Neuronal stem cell (in vitro differentiated cells): ENCODE data around the gene MBD2.
"Not testable (repeated sequence)": the region's sequence is repeated elsewhere in the genome, so short reads cannot be mapped to it uniquely, and the experiment has no call there.

ENCODE experiments used
- DNase-seq: peaks from one replicate; pipeline ENCODE4 v3.0.0-alpha.2; 2013; ENCODE audit warnings: low spot score
- H2AFZ ChIP-seq: one replicate; pipeline ENCODE4 v1.6.1; 2013; ENCODE audit warnings: mild to moderate bottlenecking, low read length, inconsistent platforms
- H2AK5ac ChIP-seq: 2 replicates; pipeline ENCODE4 v1.6.1; 2013; ENCODE audit warnings: low read depth, mild to moderate bottlenecking, inconsistent platforms, low read length, moderate library complexity, mixed read lengths
- H2BK120ac ChIP-seq: 2 replicates; pipeline ENCODE4 v1.6.1; 2013; ENCODE audit warnings: low read depth, mild to moderate bottlenecking, inconsistent platforms, low read length, moderate library complexity, mixed read lengths
- H2BK12ac ChIP-seq: one replicate; pipeline ENCODE4 v1.6.1; 2013; ENCODE audit warnings: low read length, inconsistent platforms
- H2BK15ac ChIP-seq: 2 replicates; pipeline ENCODE4 v1.6.1; 2013; ENCODE audit warnings: mild to moderate bottlenecking, low read length, inconsistent platforms, mixed read lengths
- H2BK5ac ChIP-seq: one replicate; pipeline ENCODE4 v1.6.1; 2013; ENCODE audit warnings: inconsistent platforms, mild to moderate bottlenecking, low read length, moderate library complexity
- H3K14ac ChIP-seq: one replicate; pipeline ENCODE4 v1.6.1; 2013; ENCODE audit warnings: low read length, inconsistent platforms
- H3K18ac ChIP-seq: 2 replicates; pipeline ENCODE4 v1.6.1; 2013; ENCODE audit warnings: low read length, inconsistent platforms
- H3K23ac ChIP-seq: 2 replicates; pipeline ENCODE4 v1.6.1; 2013; ENCODE audit warnings: low read depth, mild to moderate bottlenecking, mixed read lengths, low read length, inconsistent platforms; ENCODE audit not compliant: poor library complexity
- H3K27ac ChIP-seq: replicated peaks from 3 replicates; pipeline ENCODE4 v1.5.1; 2013; ENCODE audit warnings: low read length, inconsistent platforms
- H3K27me3 ChIP-seq, 3 experiments: 2 replicates each; pipeline ENCODE4 v1.6.1; 2013; ENCODE audit warnings: low read length in 3 of 3, mild to moderate bottlenecking in 2 of 3, inconsistent platforms in 1 of 3, low read depth in 1 of 3, mixed read lengths in 1 of 3, moderate library complexity in 1 of 3; ENCODE audit not compliant: control insufficient read depth in 3 of 3, insufficient read depth in 3 of 3
- H3K36me3 ChIP-seq, 2 donors: replicated peaks in 1 of 2; 2 replicates each; pipeline ENCODE4 v1.6.1; 2013; ENCODE audit warnings: low read length in 2 of 2; ENCODE audit not compliant: control insufficient read depth in 2 of 2, insufficient read depth in 2 of 2
- H3K4ac ChIP-seq: 2 replicates; pipeline ENCODE4 v1.6.1; 2013; ENCODE audit warnings: inconsistent platforms, mild to moderate bottlenecking, low read length, moderate library complexity
- H3K4me1 ChIP-seq, 2 donors: 1 replicate in 1 of 2; 2 replicates in 1 of 2; pipeline ENCODE4 v1.6.1; 2013; ENCODE audit warnings: low read length in 2 of 2, low read depth in 1 of 2; ENCODE audit not compliant: control insufficient read depth in 2 of 2, insufficient read depth in 1 of 2
- H3K4me2 ChIP-seq: one replicate; pipeline ENCODE4 v1.6.1; 2013; ENCODE audit warnings: mild to moderate bottlenecking, low read length, inconsistent platforms; ENCODE audit not compliant: insufficient read depth, poor library complexity, severe bottlenecking
- H3K4me3 ChIP-seq, 2 donors: 2 replicates each; pipeline ENCODE4 v1.5.1; 2013; ENCODE audit warnings: low read length in 2 of 2, mild to moderate bottlenecking in 2 of 2, inconsistent platforms in 1 of 2, moderate library complexity in 1 of 2
- H3K79me1 ChIP-seq: one replicate; pipeline ENCODE4 v1.6.1; 2013; ENCODE audit warnings: low read depth, mild to moderate bottlenecking, inconsistent platforms, low read length, moderate library complexity
- H3K9ac ChIP-seq: one replicate; pipeline ENCODE4 v1.6.1; 2013; ENCODE audit warnings: mild to moderate bottlenecking, low read depth, low read length, inconsistent platforms; ENCODE audit not compliant: poor library complexity
- H3K9me3 ChIP-seq, 2 donors: replicated peaks in 1 of 2; 2 replicates each; pipeline versions ENCODE3 to v1.6.1; 2013; ENCODE audit warnings: low read length in 2 of 2, mild to moderate bottlenecking in 2 of 2, inconsistent platforms in 1 of 2, low read depth in 1 of 2, mixed read lengths in 1 of 2, moderate library complexity in 1 of 2; ENCODE audit not compliant: control insufficient read depth in 2 of 2, insufficient read depth in 1 of 2
- H4K8ac ChIP-seq: one replicate; pipeline ENCODE4 v1.6.1; 2013; ENCODE audit warnings: low read depth, mild to moderate bottlenecking, inconsistent platforms, low read length, moderate library complexity
- H4K91ac ChIP-seq: one replicate; pipeline ENCODE4 v1.6.1; 2013; ENCODE audit warnings: low read length, low read depth, mild to moderate bottlenecking, inconsistent platforms; ENCODE audit not compliant: poor library complexity
- WGBS, 2 donors: extraction: QIAGEN DNeasy Blood & Tissue Kit; methylation state at CpG; one replicate each; pipeline ENCODE4 v1.1.7; 2013; ENCODE audit warnings: missing lambda C conversion rate in 2 of 2, mixed read lengths in 1 of 2; ENCODE audit not compliant: insufficient read length in 2 of 2, insufficient replicate concordance in 1 of 2; ENCODE audit errors: extremely low coverage in 2 of 2; 5-methylcytosine and 5-hydroxymethylcytosine counted together

Gene MBD2

GRCh38 chr18:54206447-54206846 is 18.0 kb downstream of the MBD2 start:
- no peak for DNase-seq
- Histone ChIP-seq H3K9ac (no peak overlapping the region), H2BK120ac (no peak overlapping the region), H4K8ac (no peak overlapping the region), H3K9me3 (peaks cover 4 to 10% of the 10 kb centered on the region in 2 donors), H3K4me1 (no peaks in the 10 kb centered on the region), H3K36me3 (peaks cover 8 to 35% of the 10 kb centered on the region in 2 donors), H3K4me3 (no peak overlapping the region), H3K4me2 (no peak overlapping the region), H2BK15ac (no peak overlapping the region), H2AK5ac (no peak overlapping the region), H2AFZ (no peak overlapping the region), H3K27me3 (no peaks in the 10 kb centered on the region), H3K14ac (no peak overlapping the region), H3K79me1 (peaks cover 2% of the 10 kb centered on the region), H3K27ac (no peak overlapping the region), H3K18ac (no peak overlapping the region), H4K91ac (no peak overlapping the region), H2BK5ac (no peak overlapping the region), H3K23ac (no peak overlapping the region), H2BK12ac (no peak overlapping the region), H3K4ac (no peak overlapping the region)
- no CpG with 5 or more reads among the region's 2 CpGs for WGBS, 2 donors

- Histone ChIP-seq H3K4me1 (no peaks in the 10 kb centered on the region), H3K4me2 (no peak overlapping the region), H3K9me3 (peaks cover 4 to 13% of the 10 kb centered on the region in 2 donors), H3K27me3 (no peaks in the 10 kb centered on the region), H3K79me1 (peaks cover 2% of the 10 kb centered on the region), H2AK5ac (no peak overlapping the region), H2BK120ac (no peak overlapping the region), H3K4ac (no peak overlapping the region), H3K4me3 (no peak overlapping the region), H2AFZ (no peak overlapping the region), H3K23ac (no peak overlapping the region), H4K8ac (no peak overlapping the region), H3K14ac (no peak overlapping the region), H2BK15ac (no peak overlapping the region), H3K9ac (no peak overlapping the region), H2BK12ac (no peak overlapping the region), H2BK5ac (no peak overlapping the region), H3K36me3 (peaks cover 8 to 40% of the 10 kb centered on the region in 2 donors), H4K91ac (no peak overlapping the region), H3K27ac (no peak overlapping the region), H3K18ac (no peak overlapping the region)
- WGBS, 2 donors = no CpG with 5 or more reads among the region's 1 CpG
- no peak for DNase-seq
Measured at GRCh38 chr18:54205959-54206358, 18.5 kb downstream of the MBD2 start.

DNA sequence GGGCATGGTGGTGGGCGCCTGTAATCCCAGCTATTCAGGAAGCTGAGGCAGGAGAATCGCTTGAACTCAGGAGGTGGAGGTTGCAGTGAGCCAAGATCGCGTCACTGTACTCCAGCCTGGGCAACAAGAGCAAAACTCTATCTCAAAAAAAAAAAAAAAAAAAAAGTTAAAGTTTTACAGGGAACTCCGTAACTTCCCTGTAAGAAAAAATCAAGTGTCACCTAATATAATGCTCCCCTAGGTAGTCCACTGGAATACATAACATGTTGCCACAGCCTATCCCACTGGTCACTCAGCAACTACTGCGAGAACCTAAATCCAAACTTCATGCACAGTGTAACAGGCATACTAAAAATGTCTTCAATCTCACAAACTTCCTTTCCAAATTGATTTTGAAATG is 19.0 kb downstream of the MBD2 start:
- not testable (repeated sequence) for H3K9ac ChIP-seq, H3K4me1 ChIP-seq, H3K18ac ChIP-seq, H3K4me2 ChIP-seq, H2BK5ac ChIP-seq, H2BK12ac ChIP-seq, H3K4me3 ChIP-seq, H4K91ac ChIP-seq, H2BK15ac ChIP-seq, H2BK120ac ChIP-seq, H4K8ac ChIP-seq, DNase-seq, H3K14ac ChIP-seq, H3K27ac ChIP-seq, H3K23ac ChIP-seq, H3K4ac ChIP-seq, H2AK5ac ChIP-seq, H3K27me3 ChIP-seq, H2AFZ ChIP-seq, H3K79me1 ChIP-seq
- no CpG with 5 or more reads among the region's 6 CpGs for WGBS, 2 donors
- Histone ChIP-seq H3K36me3 (peaks cover 8 to 42% of the 10 kb centered on the region in 2 donors), H3K9me3 (peaks cover 4 to 13% of the 10 kb centered on the region in 2 donors)

DNA sequence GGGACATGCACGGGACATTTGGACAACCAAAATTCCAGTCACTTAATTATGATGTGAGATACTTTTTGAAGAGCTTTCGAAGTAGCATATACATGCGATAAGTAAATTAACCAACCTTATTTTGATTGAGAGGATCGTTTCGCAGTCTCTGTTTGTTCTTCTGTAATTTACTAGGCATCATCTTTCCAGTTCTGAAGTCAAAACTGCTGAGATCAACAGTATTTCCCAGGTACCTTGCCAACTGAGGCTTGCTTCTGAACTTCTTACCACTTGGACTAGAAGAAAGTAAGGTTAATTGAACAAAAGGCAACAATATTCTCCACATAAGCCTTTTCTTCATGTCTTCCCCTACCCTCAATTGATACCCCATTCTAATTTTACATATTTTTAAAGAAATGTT is 19.6 kb downstream of the MBD2 start:
- Histone ChIP-seq H3K27me3 (no peaks in the 10 kb centered on the region), H3K4ac (no peak overlapping the region), H3K14ac (no peak overlapping the region), H3K9me3 (peaks cover 4 to 13% of the 10 kb centered on the region in 2 donors), H3K4me2 (no peak overlapping the region), H3K9ac (no peak overlapping the region), H3K18ac (no peak overlapping the region), H3K4me1 (no peaks in the 10 kb centered on the region), H2BK5ac (no peak overlapping the region), H2BK120ac (no peak overlapping the region), H3K23ac (no peak overlapping the region), H4K91ac (no peak overlapping the region), H2AFZ (no peak overlapping the region), H2BK15ac (no peak overlapping the region), H2AK5ac (no peak overlapping the region), H3K36me3 (peaks cover 8 to 48% of the 10 kb centered on the region in 2 donors), H2BK12ac (no peak overlapping the region), H3K79me1 (peaks cover 2% of the 10 kb centered on the region), H4K8ac (no peak overlapping the region), H3K4me3 (no peak overlapping the region), H3K27ac (no peak overlapping the region)
- WGBS, 2 donors = no CpG with 5 or more reads among the region's 5 CpGs
- DNase-seq = no peak
